ENCODE measurements around the gene SLC39A3. TPM values are rescaled to one million over a fixed set of nuclear protein-coding genes. Genes with fewer than 3 reads are reported as not detected.

Gene SLC39A3
- total RNA-seq, 1 experiment from 2014 or later, result 46.6 TPM

GRCh38 chr19:2716722-2717637, 22.8 kb downstream of the SLC39A3 start:
- in situ Hi-C loops (cut with HindIII; ENCODE audit: low pct_unique_long_range_greater_than_20kb, low sequenced_read_pairs) (no loop called here), intact Hi-C loops (cut with micrococcal nuclease; ENCODE audit: unreplicated experiment) (no loop called here)
- no TSS peak for BruUV-seq (replicated peaks)
- H3K27me3 ChIP-seq (ENCODE audit: control insufficient read depth, insufficient read depth, low read length), result no peaks in the 10 kb centered on the region
- no peaks in the 10 kb centered on the region for H3K36me3 ChIP-seq (ENCODE audit: control insufficient read depth, insufficient read depth, low read length)
- no peak overlapping the region for H3K4me3 ChIP-seq (ENCODE audit: low read depth in 2 of 2, low read length in 2 of 2)
- 0 out of 2 replicates have a peak, but pooled peaks cover 3% of the 10 kb centered on the region for H3K4me1 ChIP-seq (ENCODE audit: control insufficient read depth, insufficient read depth, low read length)
- H3K9me3 ChIP-seq (ENCODE audit: control insufficient read depth, insufficient read depth, low read depth, low read length), result no peaks in the 10 kb centered on the region
- no peak for TF ChIP-seq TCF7L2 (IDR thresholded peaks at IDR 0.05; ENCODE audit: low read depth, low read length)
- TF ChIP-seq CTCF (IDR thresholded peaks at IDR 0.05), result no peak
- no peak for TF ChIP-seq POLR2AphosphoS5 (IDR thresholded peaks at IDR 0.05; ENCODE audit: low read depth, low read length)
- H3K27ac ChIP-seq (ENCODE audit: low read length), result no peak overlapping the region
- CTCF ChIA-PET, result no interaction called here
- POLR2A ChIA-PET, result no interaction called here
- ATAC-seq, result no peak
- no peak for DNase-seq (ENCODE audit: low read depth, low spot score)

- no peak for DNase-seq (ENCODE audit: low read depth, low spot score)
- BruUV-seq (replicated peaks), result no TSS peak
- H3K27me3 ChIP-seq (ENCODE audit: control insufficient read depth, insufficient read depth, low read length), result no peaks in the 10 kb centered on the region
- intact Hi-C loops (cut with micrococcal nuclease; ENCODE audit: unreplicated experiment), result no loop called here
- in situ Hi-C loops (cut with HindIII; ENCODE audit: low pct_unique_long_range_greater_than_20kb, low sequenced_read_pairs), result no loop called here
- no peaks in the 10 kb centered on the region for H3K36me3 ChIP-seq (ENCODE audit: control insufficient read depth, insufficient read depth, low read length)
- no peak for TF ChIP-seq POLR2AphosphoS5 (IDR thresholded peaks at IDR 0.05; ENCODE audit: low read depth, low read length)
- no peak for TF ChIP-seq CTCF (IDR thresholded peaks at IDR 0.05)
- no peak for TF ChIP-seq SIN3A (IDR thresholded peaks at IDR 0.05; ENCODE audit: borderline replicate concordance, insufficient read depth, low read depth, low read length)
- TF ChIP-seq REST (IDR thresholded peaks at IDR 0.05; ENCODE audit: insufficient read depth in 1 of 2, low read depth in 2 of 2, low read length in 1 of 2), result no peak
- TF ChIP-seq TCF7L2 (IDR thresholded peaks at IDR 0.05; ENCODE audit: low read depth, low read length), result no peak
- 0 out of 2 replicates have a peak, but pooled peaks cover 3% of the 10 kb centered on the region for H3K4me1 ChIP-seq (ENCODE audit: control insufficient read depth, insufficient read depth, low read length)
- H3K4me3 ChIP-seq (ENCODE audit: low read depth in 2 of 2, low read length in 2 of 2), result no peak overlapping the region
- no peak overlapping the region for H3K27ac ChIP-seq (ENCODE audit: low read length)
- no peaks in the 10 kb centered on the region for H3K9me3 ChIP-seq (ENCODE audit: control insufficient read depth, insufficient read depth, low read depth, low read length)
- no peak for ATAC-seq
- CTCF ChIA-PET, result no interaction called here
- POLR2A ChIA-PET, result no interaction called here
These were observed 23.6 kb downstream of the SLC39A3 start for GRCh38 chr19:2716275-2716650.
